Epithelial cell of esophagus (primary cell): ENCODE measurements around the gene AUTS2.

Experiments used
- DNase-seq: peaks from one replicate; pipeline ENCODE4 v3.0.0; 2010; ENCODE audit warnings: low read depth
- H3K4me3 ChIP-seq: 2 replicates; pipeline ENCODE4 v1.5.1; 2011; ENCODE audit warnings: mild to moderate bottlenecking, low read length, control low read depth
- TF ChIP-seq, protein P1 (sequence below): IDR thresholded peaks from 2 replicates; pipeline ENCODE4 v1.5.1; 2011; ENCODE audit warnings: low read depth, mild to moderate bottlenecking, low read length, control low read depth, inconsistent platforms; ENCODE audit not compliant: insufficient read depth; ENCODE audit errors: missing control alignments

The AUTS2 gene

DNA sequence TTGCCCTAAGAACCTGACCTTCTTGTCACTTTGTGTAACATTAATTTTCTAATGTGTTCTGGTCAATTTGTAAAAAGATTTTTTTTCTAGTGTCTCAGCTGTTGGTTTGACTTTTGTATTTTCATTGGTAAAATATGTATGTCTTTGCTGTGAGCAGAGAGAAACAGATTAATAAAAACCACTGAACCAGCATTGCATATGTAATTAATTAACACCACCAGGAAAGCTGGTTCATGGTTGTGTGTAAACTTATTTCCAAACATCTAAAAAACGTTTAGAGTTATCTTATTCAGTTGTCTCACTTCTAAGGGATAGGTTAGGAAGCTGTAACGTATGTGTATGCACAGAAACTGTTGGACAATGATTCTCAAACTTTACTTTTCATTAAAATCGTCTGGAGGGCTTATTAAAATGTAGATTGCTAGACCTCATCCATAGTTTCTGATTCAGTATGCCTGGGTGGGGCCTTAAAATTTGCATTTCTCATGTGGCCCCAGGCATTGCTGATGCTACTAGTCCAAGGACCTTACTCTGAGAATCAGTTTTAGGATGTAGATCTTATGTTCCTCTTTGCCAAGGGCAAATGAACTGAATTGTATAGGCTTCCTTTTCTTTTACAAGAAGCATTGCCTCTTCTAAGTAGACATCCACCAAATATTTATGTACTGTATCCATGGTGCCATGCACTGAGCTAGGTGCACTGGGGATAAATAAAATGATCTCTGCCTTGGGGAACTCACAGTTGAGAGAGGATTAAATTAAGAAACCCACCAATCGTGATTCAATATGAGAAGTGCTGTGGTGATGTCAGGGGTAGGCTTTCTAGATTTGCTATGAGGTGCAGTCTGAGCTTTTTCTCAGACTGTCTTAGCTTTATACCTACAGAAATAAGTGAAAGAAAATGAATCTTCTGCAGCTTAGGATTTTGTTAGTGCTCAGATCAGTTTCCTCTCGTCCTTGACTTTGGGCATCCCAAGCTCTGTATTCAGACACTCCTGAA lies 98.7 kb downstream of the AUTS2 start:
- no peak overlapping the region for H3K4me3 ChIP-seq
- TF ChIP-seq, protein P1, sequence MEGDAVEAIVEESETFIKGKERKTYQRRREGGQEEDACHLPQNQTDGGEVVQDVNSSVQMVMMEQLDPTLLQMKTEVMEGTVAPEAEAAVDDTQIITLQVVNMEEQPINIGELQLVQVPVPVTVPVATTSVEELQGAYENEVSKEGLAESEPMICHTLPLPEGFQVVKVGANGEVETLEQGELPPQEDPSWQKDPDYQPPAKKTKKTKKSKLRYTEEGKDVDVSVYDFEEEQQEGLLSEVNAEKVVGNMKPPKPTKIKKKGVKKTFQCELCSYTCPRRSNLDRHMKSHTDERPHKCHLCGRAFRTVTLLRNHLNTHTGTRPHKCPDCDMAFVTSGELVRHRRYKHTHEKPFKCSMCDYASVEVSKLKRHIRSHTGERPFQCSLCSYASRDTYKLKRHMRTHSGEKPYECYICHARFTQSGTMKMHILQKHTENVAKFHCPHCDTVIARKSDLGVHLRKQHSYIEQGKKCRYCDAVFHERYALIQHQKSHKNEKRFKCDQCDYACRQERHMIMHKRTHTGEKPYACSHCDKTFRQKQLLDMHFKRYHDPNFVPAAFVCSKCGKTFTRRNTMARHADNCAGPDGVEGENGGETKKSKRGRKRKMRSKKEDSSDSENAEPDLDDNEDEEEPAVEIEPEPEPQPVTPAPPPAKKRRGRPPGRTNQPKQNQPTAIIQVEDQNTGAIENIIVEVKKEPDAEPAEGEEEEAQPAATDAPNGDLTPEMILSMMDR, result no peak
- no peak for DNase-seq

DNA sequence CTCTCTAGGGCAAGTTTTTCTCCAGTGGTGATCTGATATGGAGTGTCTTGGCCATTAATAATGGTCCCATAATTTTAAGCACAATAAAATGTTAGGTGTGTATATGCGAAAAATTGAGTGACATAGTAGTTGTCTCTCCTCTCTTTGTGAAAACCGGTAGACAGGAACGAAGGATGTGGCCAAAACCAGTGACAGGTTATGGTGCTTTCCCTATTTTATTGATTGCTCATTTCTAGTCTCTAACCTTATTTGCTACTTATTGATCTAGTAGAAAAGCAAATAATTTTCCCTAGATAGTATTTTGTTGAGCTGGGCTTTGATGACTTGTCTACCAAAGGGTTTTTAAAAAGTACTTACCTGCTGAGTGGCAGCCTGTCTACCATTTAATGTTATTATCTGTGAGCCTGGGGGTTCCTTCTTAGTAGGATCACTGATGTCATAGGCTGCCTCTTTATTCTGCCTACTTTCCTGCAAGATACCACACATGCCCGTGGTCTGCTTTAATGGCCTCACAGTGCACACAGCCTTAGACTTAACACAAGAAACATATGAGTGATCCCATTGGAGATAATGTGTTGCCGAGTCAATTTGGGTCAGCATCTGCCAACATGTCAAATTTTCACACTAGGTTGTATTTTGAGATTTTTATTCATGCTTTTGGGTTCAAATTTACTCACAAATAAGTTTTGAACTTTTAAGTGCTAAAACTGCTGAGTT lies 100.0 kb downstream of the AUTS2 start:
- H3K4me3 ChIP-seq, result no peak overlapping the region
- TF ChIP-seq, protein P1, result no peak
- no peak for DNase-seq

DNA sequence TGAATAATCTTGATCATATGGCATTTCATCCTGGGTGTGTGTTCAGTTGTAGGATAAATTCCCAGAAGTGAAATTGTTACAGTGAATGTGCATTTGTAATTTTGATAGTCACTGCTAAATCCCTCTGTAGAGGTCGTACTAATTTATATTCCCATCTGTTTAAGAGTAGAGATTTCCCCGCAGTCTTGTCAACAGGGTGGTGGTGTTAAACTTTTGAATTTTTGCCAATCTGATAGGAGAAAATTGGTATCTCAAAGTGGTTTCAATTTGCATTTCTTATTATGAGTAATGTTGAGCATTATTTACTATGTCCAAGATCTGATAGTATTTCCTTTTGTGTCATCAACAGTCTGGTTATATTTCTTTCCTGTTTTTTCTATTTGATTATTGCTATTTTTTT lies 101.7 kb downstream of the AUTS2 start:
- DNase-seq, result no peak
- TF ChIP-seq, protein P1, result no peak
- no peak overlapping the region for H3K4me3 ChIP-seq

DNA sequence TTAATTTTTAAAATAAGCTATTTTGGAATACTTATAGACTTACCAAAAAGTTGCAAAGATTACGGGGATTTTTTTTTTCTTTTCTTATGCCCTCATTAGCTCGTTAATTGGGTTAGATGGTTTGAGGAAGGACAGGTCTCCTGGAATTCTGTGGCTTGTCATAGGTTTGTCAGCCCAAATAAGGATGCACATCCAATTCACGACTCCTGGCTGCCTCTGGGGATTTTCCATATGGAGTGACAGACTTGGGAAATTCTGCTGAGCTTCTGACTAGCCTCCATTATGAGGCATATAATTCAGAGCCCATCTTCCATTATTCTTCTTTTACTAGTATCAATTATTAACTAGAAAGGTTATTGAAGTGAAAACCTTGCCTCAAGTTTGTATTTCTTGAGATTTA lies 102.1 kb downstream of the AUTS2 start:
- no peak overlapping the region for H3K4me3 ChIP-seq
- DNase-seq, result no peak
- TF ChIP-seq, protein P1, result no peak

DNA sequence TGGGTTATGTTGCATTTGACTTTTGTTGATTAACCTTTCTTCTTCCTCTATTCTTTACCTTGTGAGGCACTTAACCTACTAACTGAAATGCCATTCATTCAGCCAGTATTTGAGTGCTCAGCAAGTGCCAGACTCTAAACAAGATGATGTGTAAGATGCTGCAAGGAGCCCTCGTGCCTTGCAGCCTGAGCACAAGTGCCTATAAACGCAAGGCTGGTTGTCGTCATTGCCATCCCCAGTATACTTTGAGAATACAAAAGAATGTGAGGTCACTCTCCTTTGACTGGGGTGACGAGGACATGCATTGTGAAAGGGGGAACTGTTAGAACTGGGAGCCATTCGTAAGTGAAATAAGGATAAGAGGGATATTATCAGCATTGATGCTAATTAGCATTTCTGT lies 103.0 kb downstream of the AUTS2 start:
- DNase-seq, result no peak
- TF ChIP-seq, protein P1, result no peak
- no peak overlapping the region for H3K4me3 ChIP-seq

DNA sequence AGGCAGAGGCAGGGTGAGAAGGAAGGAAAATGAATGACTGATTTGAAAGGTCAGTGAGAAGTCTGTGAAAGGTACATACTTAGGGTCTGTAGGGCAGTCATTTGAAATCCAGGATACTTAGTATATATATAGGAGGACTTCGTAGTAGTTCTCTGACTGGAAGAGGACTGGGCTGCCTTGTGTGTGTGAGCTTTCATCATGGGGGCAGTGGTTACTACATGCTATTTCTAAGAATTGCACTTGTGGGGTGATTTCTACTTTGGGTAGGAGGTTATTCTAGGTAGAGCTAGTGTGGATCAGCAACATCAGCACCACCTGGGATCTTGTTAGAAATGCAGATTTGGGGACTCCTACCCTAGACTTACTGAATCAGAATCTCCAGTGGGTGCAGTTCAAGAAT lies 104.1 kb downstream of the AUTS2 start:
- DNase-seq, result no peak
- H3K4me3 ChIP-seq, result no peak overlapping the region
- TF ChIP-seq, protein P1, result no peak

DNA sequence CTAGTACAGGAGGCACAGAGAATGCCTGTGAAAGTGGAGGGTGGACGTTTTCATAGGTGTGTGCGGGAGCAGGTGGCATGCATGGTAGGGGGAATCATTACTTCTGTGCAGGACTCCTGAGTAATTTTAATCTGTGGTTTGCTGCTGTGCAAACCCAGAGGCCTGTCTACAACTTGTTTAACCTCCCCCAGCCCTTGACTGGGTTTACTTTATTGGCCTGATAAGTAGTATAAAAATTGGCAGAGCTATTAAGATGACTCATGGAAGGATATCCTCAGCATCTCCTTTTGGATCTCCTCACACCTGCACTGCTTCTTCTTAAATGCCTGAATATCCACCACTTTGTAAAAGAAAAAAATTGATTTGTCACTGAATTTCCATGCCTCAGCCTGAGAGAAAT lies 104.8 kb downstream of the AUTS2 start:
- DNase-seq, result no peak
- TF ChIP-seq, protein P1, result no peak
- H3K4me3 ChIP-seq, result no peak overlapping the region
